Measurements from ENCODE around the gene EPB41L2.
A peak's percentile ranks its signal among the peaks of the same experiment; 100 is the strongest.

The EPB41L2 gene

DNA sequence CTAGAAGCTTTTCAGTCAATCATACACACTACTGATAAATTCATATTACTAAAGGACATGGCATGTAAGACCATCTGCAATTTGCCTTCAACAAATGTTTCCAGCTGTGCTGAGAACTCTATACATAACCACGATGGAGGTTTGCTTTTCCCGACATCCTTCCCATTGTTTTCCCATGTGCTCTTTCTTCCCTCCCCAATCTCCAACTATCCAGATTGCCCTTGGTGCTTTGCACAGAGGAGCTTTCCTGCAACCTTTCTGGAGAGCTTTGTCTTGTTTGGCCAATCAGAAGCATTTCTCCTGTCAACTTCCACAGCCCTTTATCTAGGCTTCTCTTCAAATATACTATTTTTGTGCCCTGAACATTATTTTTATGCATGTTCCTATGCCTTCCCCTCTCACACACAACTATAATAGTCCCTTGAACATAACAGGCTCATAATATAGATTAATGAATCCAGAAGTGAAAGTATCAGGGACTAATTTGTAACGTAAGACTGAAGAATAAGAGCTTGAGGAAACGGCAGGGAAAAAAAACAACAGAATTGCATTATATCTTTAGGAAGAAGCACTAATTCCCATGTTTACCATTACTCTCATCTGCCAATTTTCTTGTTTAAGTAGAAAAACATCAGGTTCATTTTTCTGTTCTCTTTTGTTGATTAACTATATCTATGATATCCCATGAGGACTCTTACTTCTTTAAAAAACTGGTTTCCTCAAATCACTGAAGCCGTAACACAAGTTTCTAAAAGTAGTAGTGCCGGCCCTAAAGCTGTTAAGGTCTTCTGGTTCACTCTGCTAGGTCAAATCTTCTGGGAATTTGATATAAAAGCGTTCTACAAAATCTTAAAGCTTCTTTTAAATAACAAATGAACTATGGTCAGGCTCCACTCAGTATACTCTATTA, 215.8 kb downstream of the EPB41L2 start:
- TF ChIP-seq, protein P1, sequence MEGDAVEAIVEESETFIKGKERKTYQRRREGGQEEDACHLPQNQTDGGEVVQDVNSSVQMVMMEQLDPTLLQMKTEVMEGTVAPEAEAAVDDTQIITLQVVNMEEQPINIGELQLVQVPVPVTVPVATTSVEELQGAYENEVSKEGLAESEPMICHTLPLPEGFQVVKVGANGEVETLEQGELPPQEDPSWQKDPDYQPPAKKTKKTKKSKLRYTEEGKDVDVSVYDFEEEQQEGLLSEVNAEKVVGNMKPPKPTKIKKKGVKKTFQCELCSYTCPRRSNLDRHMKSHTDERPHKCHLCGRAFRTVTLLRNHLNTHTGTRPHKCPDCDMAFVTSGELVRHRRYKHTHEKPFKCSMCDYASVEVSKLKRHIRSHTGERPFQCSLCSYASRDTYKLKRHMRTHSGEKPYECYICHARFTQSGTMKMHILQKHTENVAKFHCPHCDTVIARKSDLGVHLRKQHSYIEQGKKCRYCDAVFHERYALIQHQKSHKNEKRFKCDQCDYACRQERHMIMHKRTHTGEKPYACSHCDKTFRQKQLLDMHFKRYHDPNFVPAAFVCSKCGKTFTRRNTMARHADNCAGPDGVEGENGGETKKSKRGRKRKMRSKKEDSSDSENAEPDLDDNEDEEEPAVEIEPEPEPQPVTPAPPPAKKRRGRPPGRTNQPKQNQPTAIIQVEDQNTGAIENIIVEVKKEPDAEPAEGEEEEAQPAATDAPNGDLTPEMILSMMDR (IDR thresholded peaks at IDR 0.05) = no peak

DNA sequence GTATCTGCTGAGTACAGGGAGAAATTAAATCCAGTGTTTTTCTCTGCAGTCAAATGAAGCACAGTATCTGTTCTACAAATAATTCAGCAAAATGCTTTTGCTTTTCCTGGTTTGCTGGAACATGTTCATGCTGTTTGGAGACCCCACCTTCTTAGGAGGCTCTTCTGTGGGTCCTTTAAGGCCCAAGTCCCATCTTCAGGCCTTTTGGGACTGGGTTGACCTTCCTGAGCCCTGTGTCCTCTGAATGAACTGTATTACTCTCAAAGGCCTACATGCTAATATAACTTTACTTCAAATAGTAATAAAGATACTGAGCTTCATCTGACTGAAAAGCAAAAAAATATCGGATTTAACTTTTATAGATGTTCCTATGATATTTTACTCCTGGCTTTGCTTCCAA, 216.5 kb downstream of the EPB41L2 start:
- TF ChIP-seq, protein P1 (IDR thresholded peaks at IDR 0.05) = no peak

DNA sequence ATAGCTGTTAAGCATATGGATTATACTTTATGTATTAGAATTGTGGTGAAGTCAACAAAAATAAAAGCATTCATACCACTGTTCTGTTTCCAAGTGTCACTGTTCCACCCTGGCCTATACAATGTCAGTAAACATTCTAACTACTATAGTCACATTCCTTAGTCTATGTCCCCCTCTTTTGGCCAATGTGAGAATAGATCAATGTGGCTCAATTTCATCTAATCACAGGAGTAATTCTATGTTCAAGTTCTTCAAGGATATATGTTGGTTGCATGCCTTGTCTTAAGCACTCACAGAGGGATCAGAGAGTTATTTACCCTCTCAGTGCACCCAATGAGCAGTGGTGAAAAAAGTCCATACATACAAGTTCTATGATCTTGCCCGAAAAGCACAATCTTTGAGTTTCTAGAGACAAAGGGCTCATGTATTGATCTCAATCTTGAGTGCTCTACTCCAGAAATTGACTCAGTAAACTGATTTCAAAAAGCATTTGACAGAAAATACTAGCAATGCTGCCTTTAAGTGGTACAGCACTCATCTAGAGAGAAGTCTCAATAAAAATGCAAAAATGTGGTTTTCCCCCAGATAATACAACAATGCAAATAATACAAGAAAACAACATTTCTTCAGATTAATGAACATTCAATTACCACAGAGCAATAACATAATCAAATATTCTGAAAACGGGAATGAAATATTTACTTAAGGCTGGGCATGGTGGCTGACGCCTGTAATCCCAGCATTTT, 219.3 kb downstream of the EPB41L2 start:
- TF ChIP-seq, protein P1 (IDR thresholded peaks at IDR 0.05) = peak; percentile 72

DNA sequence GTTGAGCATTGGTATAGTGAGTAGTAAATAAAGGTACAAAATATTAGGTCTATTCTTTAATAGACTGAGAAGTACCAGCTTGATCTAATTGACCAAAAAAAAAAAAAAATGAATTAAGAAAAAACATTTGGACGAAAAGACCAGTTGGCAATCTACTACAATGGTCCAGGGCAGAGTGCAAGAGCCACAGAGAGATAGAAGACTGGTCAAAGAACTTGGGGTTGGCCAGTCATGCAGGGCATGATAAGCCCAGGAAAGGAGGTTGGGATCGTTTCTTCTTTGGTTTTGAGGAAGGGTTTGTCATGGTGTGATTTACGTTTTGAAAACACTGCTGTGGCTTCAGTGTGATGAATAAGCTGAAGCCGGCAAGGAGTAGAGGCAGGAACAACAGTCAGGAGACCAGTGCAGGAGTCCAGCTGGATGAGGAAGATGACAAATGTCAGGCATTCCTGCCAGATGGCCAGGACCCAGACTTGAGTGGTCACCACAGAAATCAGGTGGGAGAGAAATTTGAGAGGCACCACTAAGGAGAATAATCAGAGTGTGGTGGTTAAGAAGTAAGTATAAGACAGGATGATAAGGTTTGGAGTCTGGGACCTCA, 221.8 kb downstream of the EPB41L2 start:
- TF ChIP-seq, protein P1 (IDR thresholded peaks at IDR 0.05) = no peak

DNA sequence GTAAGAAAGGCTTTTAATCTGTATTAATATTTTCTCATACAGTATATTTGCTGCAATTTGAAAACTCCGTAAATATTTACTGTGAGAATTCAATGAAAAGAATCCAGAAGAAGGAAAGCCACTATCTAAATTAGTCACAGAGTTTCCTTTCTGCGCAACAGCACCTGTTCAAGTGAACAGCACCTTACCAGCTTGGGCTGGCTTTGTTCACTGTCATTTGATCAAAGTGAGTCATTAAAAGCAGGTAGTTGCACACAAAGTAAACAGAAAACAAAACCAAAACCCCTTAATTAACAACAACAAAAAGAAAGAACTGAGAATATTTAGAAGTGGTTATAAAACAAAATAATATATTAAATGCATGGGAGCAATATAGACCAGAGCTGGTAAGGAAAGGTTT, 223.0 kb downstream of the EPB41L2 start:
- TF ChIP-seq, protein P1 (IDR thresholded peaks at IDR 0.05) = no peak

DNA sequence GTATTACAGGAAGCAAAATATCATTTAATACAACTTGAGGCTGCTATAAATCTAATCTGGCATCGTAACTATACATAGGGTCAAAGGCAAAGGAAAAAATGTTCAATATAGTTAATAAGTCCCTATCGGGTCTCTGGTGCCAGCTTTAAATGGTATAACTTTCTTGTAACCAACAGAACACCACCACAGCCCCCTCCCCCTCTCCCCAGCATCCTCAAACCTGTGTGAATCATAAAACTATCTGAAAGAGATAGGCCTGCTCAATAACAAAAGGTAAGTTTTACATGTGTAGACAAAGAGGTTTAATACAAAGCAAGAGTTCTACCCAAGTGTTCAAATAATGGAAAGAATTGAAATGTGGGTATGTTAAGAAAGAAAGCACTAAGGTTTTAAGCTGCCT, 223.7 kb downstream of the EPB41L2 start:
- TF ChIP-seq, protein P1 (IDR thresholded peaks at IDR 0.05) = no peak

DNA sequence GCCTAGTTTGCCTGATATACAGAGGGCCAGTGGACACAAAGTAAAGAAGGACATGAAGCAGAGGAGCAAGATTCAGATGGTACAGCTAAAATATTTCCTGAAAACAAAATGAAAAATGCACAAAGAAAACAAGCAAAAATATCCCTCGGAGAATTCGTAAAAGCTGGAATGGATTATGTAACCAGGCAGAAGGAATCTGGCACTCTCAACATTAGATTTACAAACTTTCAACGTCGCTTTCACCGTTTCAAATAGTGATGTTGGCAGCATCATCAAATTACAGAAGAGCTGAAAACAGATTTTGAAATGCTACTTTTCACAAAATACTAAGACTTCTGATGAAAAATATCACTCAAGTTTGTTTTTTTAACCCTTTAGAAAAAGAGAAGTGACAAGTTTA, 224.1 kb downstream of the EPB41L2 start:
- TF ChIP-seq, protein P1 (IDR thresholded peaks at IDR 0.05) = no peak
